Limb (tissue), 2 donors: ENCODE data around the gene CLEC4D.
"Not testable (repeated sequence)": the region's sequence is repeated elsewhere in the genome, so short reads cannot be mapped to it uniquely, and the experiment has no call there.

Experiments used
- DNase-seq, 2 donors: peaks; one replicate each; pipeline ENCODE4 v3.0.0-alpha.2; 2016; ENCODE audit errors: extremely low spot score in 2 of 2

CLEC4D gene

GRCh38 chr12:8532045-8532444 lies 18.7 kb downstream of the CLEC4D start:
- DNase-seq = no peak

- not testable (repeated sequence) for DNase-seq
Observed at GRCh38 chr12:8537820-8538219, 24.5 kb downstream of the CLEC4D start.

GRCh38 chr12:8540831-8541230 lies 27.5 kb downstream of the CLEC4D start, which contains the start of gene CLEC4E:
Gene CLEC4E (minus strand): TSS chr12:8540905. CDS start chr12:8540797, 108 bp downstream.
- not testable (repeated sequence) for DNase-seq

- DNase-seq = no peak
Observed at GRCh38 chr12:8541562-8541961, 28.3 kb downstream of the CLEC4D start.

GRCh38 chr12:8544295-8544694 lies 31.0 kb downstream of the CLEC4D start:
- DNase-seq = peak; percentile 74 to 81

- DNase-seq = no peak
Observed at GRCh38 chr12:8546591-8546990, 33.3 kb downstream of the CLEC4D start.

- DNase-seq = no peak
Observed at GRCh38 chr12:8547645-8548044, 34.3 kb downstream of the CLEC4D start.

- DNase-seq = no peak
Observed at GRCh38 chr12:8548192-8548591, 34.9 kb downstream of the CLEC4D start.

GRCh38 chr12:8549381-8549780 lies 36.1 kb downstream of the CLEC4D start:
- no peak for DNase-seq

GRCh38 chr12:8553088-8553627 lies 39.9 kb downstream of the CLEC4D start:
- no peak for DNase-seq

- no peak for DNase-seq
Observed at GRCh38 chr12:8554451-8555195, 41.3 kb downstream of the CLEC4D start.

- DNase-seq = no peak
Observed at GRCh38 chr12:8556531-8557097, 43.3 kb downstream of the CLEC4D start.

- DNase-seq = no peak
Observed at GRCh38 chr12:8559676-8560075, 46.4 kb downstream of the CLEC4D start.

GRCh38 chr12:8561011-8561410 lies 47.7 kb downstream of the CLEC4D start:
- DNase-seq = no peak

- no peak for DNase-seq
Observed at GRCh38 chr12:8562310-8562709, 49.0 kb downstream of the CLEC4D start.

- no peak for DNase-seq
Observed at GRCh38 chr12:8563356-8563755, 50.1 kb downstream of the CLEC4D start.

GRCh38 chr12:8564656-8565055 lies 51.4 kb downstream of the CLEC4D start:
- no peak for DNase-seq

- DNase-seq = not testable (repeated sequence)
Observed at GRCh38 chr12:8566052-8566451, 52.7 kb downstream of the CLEC4D start.

GRCh38 chr12:8566525-8566924 lies 53.2 kb downstream of the CLEC4D start:
- no peak for DNase-seq
